Activated CD4-positive, alpha-beta T cell treated with anti-CD3 and anti-CD28 coated beads, Interleukin-10, Interleukin-2, amounts not matched to agents 100 ng/mL and 50 ng/mL, durations not matched to agents 16 hours and 8 hours (primary cell): ENCODE data around the gene AKR7A3.

ENCODE experiments used
- DNase-seq: peaks from one replicate; pipeline ENCODE4 v3.0.0-alpha.2; 2020

The AKR7A3 gene

GRCh38 chr1:19288324-19289241 lies at the start of gene AKR7A3:
TSS of gene AKR7A3 (minus strand) at chr1:19288770. CDS start at chr1:19288709, 61 bp downstream.
- DNase-seq = peak; percentile 62

- DNase-seq = no peak
Observed at GRCh38 chr1:19338323-19338762, 49.8 kb upstream of the AKR7A3 start.

- no peak for DNase-seq
Observed at GRCh38 chr1:19337289-19337688, 48.7 kb upstream of the AKR7A3 start.

- peak; percentile 30 for DNase-seq
Observed at GRCh38 chr1:19336543-19336942, 48.0 kb upstream of the AKR7A3 start.

GRCh38 chr1:19333587-19334354 lies 45.2 kb upstream of the AKR7A3 start:
- DNase-seq = no peak

- no peak for DNase-seq
Observed at GRCh38 chr1:19332832-19333231, 44.3 kb upstream of the AKR7A3 start.

GRCh38 chr1:19331262-19331878 lies 42.8 kb upstream of the AKR7A3 start:
- no peak for DNase-seq

- no peak for DNase-seq
Observed at GRCh38 chr1:19330449-19331135, 42.0 kb upstream of the AKR7A3 start.

GRCh38 chr1:19329611-19330010 lies 41.0 kb upstream of the AKR7A3 start:
- no peak for DNase-seq

GRCh38 chr1:19329188-19329587 lies 40.6 kb upstream of the AKR7A3 start:
- no peak for DNase-seq

GRCh38 chr1:19328486-19328885 lies 39.9 kb upstream of the AKR7A3 start:
- no peak for DNase-seq

GRCh38 chr1:19327736-19328135 lies 39.2 kb upstream of the AKR7A3 start:
- DNase-seq = no peak

- no peak for DNase-seq
Observed at GRCh38 chr1:19327301-19327700, 38.7 kb upstream of the AKR7A3 start.

- no peak for DNase-seq
Observed at GRCh38 chr1:19326748-19327065, 38.1 kb upstream of the AKR7A3 start.

- DNase-seq = no peak
Observed at GRCh38 chr1:19325958-19326747, 37.6 kb upstream of the AKR7A3 start.

GRCh38 chr1:19325368-19325957 lies 36.9 kb upstream of the AKR7A3 start:
- DNase-seq = no peak

GRCh38 chr1:19324665-19324990 lies 36.1 kb upstream of the AKR7A3 start:
- DNase-seq = no peak

GRCh38 chr1:19323987-19324664 lies 35.6 kb upstream of the AKR7A3 start:
- no peak for DNase-seq

GRCh38 chr1:19322481-19322880 lies 33.9 kb upstream of the AKR7A3 start:
- no peak for DNase-seq

- no peak for DNase-seq
Observed at GRCh38 chr1:19321071-19321470, 32.5 kb upstream of the AKR7A3 start.

GRCh38 chr1:19319196-19319595 lies 30.6 kb upstream of the AKR7A3 start:
- DNase-seq = no peak
